ENCODE data around the gene MISP.
"Not testable (repeated sequence)": the region's sequence is repeated elsewhere in the genome, so short reads cannot be mapped to it uniquely, and the experiment has no call there.

Gene MISP

DNA sequence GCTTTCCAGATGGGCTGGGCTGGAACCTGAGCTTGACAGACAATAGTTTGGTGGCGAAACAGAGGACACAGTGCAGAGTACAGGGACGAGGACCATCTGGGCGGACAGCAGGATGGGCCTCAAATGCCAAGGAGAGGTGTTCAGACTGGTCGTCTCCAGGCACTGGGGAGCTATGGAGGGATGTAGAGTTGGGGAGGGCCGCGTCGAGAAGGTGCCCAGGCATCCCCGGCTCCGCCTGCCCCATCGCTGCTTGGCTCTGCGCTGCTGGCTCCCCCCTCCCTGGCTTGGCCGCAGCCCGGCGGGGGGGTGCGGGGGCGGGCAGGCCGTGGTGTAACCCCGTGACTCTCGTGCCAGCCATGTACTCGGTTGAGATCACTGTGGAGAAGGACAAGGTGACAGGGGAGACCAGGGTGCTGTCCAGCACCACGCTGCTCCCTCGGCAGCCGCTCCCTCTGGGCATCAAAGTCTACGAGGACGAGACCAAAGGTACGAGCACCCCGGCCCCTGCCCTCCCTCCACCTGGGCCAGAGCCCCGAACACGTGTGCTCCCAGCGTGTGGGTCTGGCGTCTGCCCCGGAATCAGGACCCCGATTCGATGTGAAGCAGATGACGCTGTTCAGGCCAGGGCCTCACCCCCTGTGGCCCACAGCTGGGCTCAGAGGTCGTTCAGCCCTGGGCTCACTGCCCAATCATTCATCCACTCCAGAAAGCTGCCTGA, 10.8 kb upstream of the MISP start:
- no peak for DNase-seq (ENCODE audit: low spot score)
- CTCF ChIA-PET, result no interaction called here
- POLR2A ChIA-PET (ENCODE audit: low non-redundant PET), result interaction anchor here (1.0 kb wide), 1 partner anchor 14 kb away, joined by 6 read pairs; no protein-coding TSS in a partner anchor
- TF ChIP-seq, protein P1, sequence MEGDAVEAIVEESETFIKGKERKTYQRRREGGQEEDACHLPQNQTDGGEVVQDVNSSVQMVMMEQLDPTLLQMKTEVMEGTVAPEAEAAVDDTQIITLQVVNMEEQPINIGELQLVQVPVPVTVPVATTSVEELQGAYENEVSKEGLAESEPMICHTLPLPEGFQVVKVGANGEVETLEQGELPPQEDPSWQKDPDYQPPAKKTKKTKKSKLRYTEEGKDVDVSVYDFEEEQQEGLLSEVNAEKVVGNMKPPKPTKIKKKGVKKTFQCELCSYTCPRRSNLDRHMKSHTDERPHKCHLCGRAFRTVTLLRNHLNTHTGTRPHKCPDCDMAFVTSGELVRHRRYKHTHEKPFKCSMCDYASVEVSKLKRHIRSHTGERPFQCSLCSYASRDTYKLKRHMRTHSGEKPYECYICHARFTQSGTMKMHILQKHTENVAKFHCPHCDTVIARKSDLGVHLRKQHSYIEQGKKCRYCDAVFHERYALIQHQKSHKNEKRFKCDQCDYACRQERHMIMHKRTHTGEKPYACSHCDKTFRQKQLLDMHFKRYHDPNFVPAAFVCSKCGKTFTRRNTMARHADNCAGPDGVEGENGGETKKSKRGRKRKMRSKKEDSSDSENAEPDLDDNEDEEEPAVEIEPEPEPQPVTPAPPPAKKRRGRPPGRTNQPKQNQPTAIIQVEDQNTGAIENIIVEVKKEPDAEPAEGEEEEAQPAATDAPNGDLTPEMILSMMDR (conservative IDR thresholded peaks at IDR 0.05; ENCODE audit: low read depth), result no peak
- H3K27ac ChIP-seq, result 0 out of 2 replicates have a peak overlapping the region, but pooled peaks have one; percentile 6

DNA sequence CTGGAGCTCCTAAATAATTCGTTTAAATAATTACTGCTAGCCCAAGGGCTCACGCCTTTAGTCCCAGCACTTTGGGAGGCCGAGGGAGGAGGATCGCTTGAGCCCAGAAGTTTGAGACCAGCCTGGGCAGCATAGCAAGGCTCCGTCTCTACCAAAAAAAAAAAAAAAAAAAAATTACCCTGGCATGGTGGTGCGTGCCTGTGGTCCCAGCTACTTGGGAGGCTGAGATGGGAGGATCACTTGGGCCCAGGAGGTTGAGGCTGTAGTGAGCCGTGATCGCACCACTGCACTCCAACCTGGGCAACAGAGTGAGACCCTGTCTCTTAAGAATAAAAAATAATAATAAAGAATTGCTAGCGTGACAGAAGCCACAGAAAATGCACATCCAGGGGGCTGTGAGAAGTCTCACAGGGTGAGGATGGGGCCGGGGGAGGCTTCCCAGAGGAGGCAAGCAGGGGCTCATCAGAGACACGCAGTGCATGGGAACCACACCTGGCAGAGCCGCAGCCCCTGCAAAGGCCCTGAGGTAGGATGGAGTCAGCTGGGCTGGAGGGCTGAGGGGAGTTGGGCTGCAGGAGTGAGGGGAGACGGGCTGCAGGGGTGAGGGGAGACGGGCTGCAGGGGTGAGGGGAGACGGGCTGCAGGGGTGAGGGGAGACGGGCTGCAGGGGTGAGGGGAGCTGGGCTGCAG, 10.0 kb upstream of the MISP start:
- H3K27ac ChIP-seq, result 0 out of 2 replicates have a peak overlapping the region, but pooled peaks have one; percentile 6
- CTCF ChIA-PET, result interaction anchor here (0.6 kb wide), 1 partner anchor 42 kb away, joined by 3 read pairs; no protein-coding TSS in a partner anchor
- POLR2A ChIA-PET (ENCODE audit: low non-redundant PET), result interaction anchor here (0.5 kb wide), 1 partner anchor 12 kb away, joined by 5 read pairs; no protein-coding TSS in a partner anchor
- not testable (repeated sequence) for DNase-seq (ENCODE audit: low spot score)

GRCh38 chr19:741506-742131, 9.3 kb upstream of the MISP start:
- ChIA-PET CTCF (interaction anchor here (0.6 kb wide), 1 partner anchor 41 kb away, joined by 3 read pairs; no protein-coding TSS in a partner anchor), POLR2A (ENCODE audit: low non-redundant PET) (interaction anchor here (0.5 kb wide), 1 partner anchor 12 kb away, joined by 5 read pairs; no protein-coding TSS in a partner anchor)
- TF ChIP-seq, protein P1 (conservative IDR thresholded peaks at IDR 0.05; ENCODE audit: low read depth), result no peak
- no peak for DNase-seq (ENCODE audit: low spot score)
- H3K27ac ChIP-seq, result no peak overlapping the region

GRCh38 chr19:742540-743075, 8.3 kb upstream of the MISP start:
- H3K27ac ChIP-seq, result no peak overlapping the region
- no peak for DNase-seq (ENCODE audit: low spot score)
- ChIA-PET CTCF (interaction anchor here (0.6 to 0.8 kb wide), 3 partner anchors 70 to 193 kb away, joined by 3 to 7 read pairs (median 3); no protein-coding TSS in a partner anchor), POLR2A (ENCODE audit: low non-redundant PET) (no interaction called here)
- TF ChIP-seq, protein P1 (conservative IDR thresholded peaks at IDR 0.05; ENCODE audit: low read depth), result no peak

- H3K27ac ChIP-seq, result peak overlapping the region; percentile 52
- POLR2A ChIA-PET (ENCODE audit: low non-redundant PET), result no interaction called here
- no peak for DNase-seq (ENCODE audit: low spot score)
- CTCF ChIA-PET, result interaction anchor here (0.6 to 0.8 kb wide), 2 partner anchors 155 to 194 kb away, joined by 3 read pairs; no protein-coding TSS in a partner anchor
- TF ChIP-seq, protein P1 (conservative IDR thresholded peaks at IDR 0.05; ENCODE audit: low read depth), result no peak
Measured at GRCh38 chr19:743168-743687, 7.7 kb upstream of the MISP start.

GRCh38 chr19:745138-745537, 5.8 kb upstream of the MISP start:
- H3K27ac ChIP-seq, result 0 out of 2 replicates have a peak overlapping the region, but pooled peaks have one; percentile 5
- CTCF ChIA-PET; POLR2A ChIA-PET (ENCODE audit: low non-redundant PET); DNase-seq (ENCODE audit: low spot score): not testable (repeated sequence)

All from RWPE1 (cell line).